T-helper 1 cell (primary cell): ENCODE measurements around the gene CCL28.
"Not testable (repeated sequence)": the region's sequence is repeated elsewhere in the genome, so short reads cannot be mapped to it uniquely, and the experiment has no call there.

Experiments used
- DNase-seq, 5 donors: peaks; one replicate each; pipeline ENCODE4 v3.0.0-alpha.2; 2012 to 2020

CCL28 gene

GRCh38 chr5:43409809-43410271, 2.4 kb downstream of the CCL28 start:
- DNase-seq, result no peak

GRCh38 chr5:43402524-43403066, 9.6 kb downstream of the CCL28 start:
- peak in 1 of 5 donors; percentile 6 for DNase-seq

GRCh38 chr5:43401827-43402226, 10.4 kb downstream of the CCL28 start:
- peak in 1 of 5 donors; percentile 6 for DNase-seq

- DNase-seq, result no peak
Observed at GRCh38 chr5:43400082-43400481, 12.1 kb downstream of the CCL28 start.

GRCh38 chr5:43396762-43397304, 15.4 kb downstream of the CCL28 start:
- DNase-seq, result peak; percentile 17 to 79 (median 26)

GRCh38 chr5:43390471-43390870, 21.7 kb downstream of the CCL28 start:
- no peak for DNase-seq

GRCh38 chr5:43389679-43390329, 22.4 kb downstream of the CCL28 start:
- DNase-seq, result peak in 3 of 5 donors; percentile 17 to 56 (median 21)

GRCh38 chr5:43386960-43387362, 25.2 kb downstream of the CCL28 start:
- DNase-seq, result no peak

GRCh38 chr5:43376496-43377140, 35.6 kb downstream of the CCL28 start:
- no peak for DNase-seq

GRCh38 chr5:43371821-43372220, 40.4 kb downstream of the CCL28 start:
- no peak for DNase-seq

- no peak for DNase-seq
Observed at GRCh38 chr5:43370352-43370751, 41.8 kb downstream of the CCL28 start.

- no peak for DNase-seq
Observed at GRCh38 chr5:43369651-43370050, 42.5 kb downstream of the CCL28 start.

GRCh38 chr5:43367909-43368669, 44.1 kb downstream of the CCL28 start:
- DNase-seq, result no peak

- no peak for DNase-seq
Observed at GRCh38 chr5:43367453-43367852, 44.7 kb downstream of the CCL28 start.

- DNase-seq, result not testable (repeated sequence)
Observed at GRCh38 chr5:43366680-43367246, 45.4 kb downstream of the CCL28 start.

GRCh38 chr5:43365155-43365554, 47.0 kb downstream of the CCL28 start:
- DNase-seq, result not testable (repeated sequence)

GRCh38 chr5:43363445-43364152, 48.6 kb downstream of the CCL28 start:
- no peak for DNase-seq

- DNase-seq, result no peak
Observed at GRCh38 chr5:43362725-43363435, 49.3 kb downstream of the CCL28 start.

- no peak for DNase-seq
Observed at GRCh38 chr5:43358726-43359125, 53.5 kb downstream of the CCL28 start.

GRCh38 chr5:43358301-43358700, 53.9 kb downstream of the CCL28 start:
- DNase-seq, result no peak

- DNase-seq, result no peak
Observed at GRCh38 chr5:43357878-43358281, 54.3 kb downstream of the CCL28 start.
